ENCODE measurements around the gene LCN10. TPM values are rescaled to one million over a fixed set of nuclear protein-coding genes. Genes with fewer than 3 reads are reported as not detected.

Gene LCN10
- total RNA-seq, 2 experiments from 2014 or later, result not detected

GRCh38 chr9:136720898-136721338, 21.8 kb downstream of the LCN10 start:
- no peak for ATAC-seq (ENCODE audit: poor library complexity)
- Mint-ChIP-seq H3K4me1 (ENCODE audit: low read depth) (peaks cover 12% of the 10 kb centered on the region), H3K4me3 (no peak overlapping the region), H3K27me3 (peaks cover 2% of the 10 kb centered on the region), H3K27ac (peak overlapping the region; percentile 36), H3K9me3 (no peaks in the 10 kb centered on the region), H3K36me3 (ENCODE audit: low read depth) (peaks cover 37% of the 10 kb centered on the region)
- no peak overlapping the region for H3K27ac ChIP-seq (ENCODE audit: low read depth in 1 of 2, low read length in 2 of 2)
- intact Hi-C loops (cut with DNase I, micrococcal nuclease), result no loop called here
- H3K27me3 ChIP-seq (ENCODE audit: control insufficient read depth in 1 of 2, insufficient read depth in 2 of 2, low read length in 2 of 2), result no peaks in the 10 kb centered on the region
- H3K9me3 ChIP-seq (ENCODE audit: control insufficient read depth in 1 of 2, insufficient read depth in 1 of 2, low read length in 2 of 2), result no peaks in the 10 kb centered on the region
- no peak for DNase-seq
- TF ChIP-seq CTCF (IDR thresholded peaks at IDR 0.05), result no peak
- H3K4me3 ChIP-seq (ENCODE audit: low read length), result no peak overlapping the region
- ChIA-PET POLR2A (interaction anchor here (0.6 kb wide), 1 partner anchor 69 kb away, joined by 3 read pairs; no protein-coding TSS in a partner anchor), CTCF (no interaction called here)
- H3K4me1 ChIP-seq (ENCODE audit: insufficient read depth, low read length), result peaks cover 22% of the 10 kb centered on the region
- peaks cover 45% of the 10 kb centered on the region for H3K36me3 ChIP-seq (ENCODE audit: insufficient read depth, low read length)

- no peaks in the 10 kb centered on the region for H3K9me3 ChIP-seq (ENCODE audit: control insufficient read depth in 1 of 2, insufficient read depth in 1 of 2, low read length in 2 of 2)
- no peak for TF ChIP-seq CTCF (IDR thresholded peaks at IDR 0.05)
- peaks cover 16% of the 10 kb centered on the region for H3K4me1 ChIP-seq (ENCODE audit: insufficient read depth, low read length)
- peak in 1 of 14 experiments; percentile 22 for DNase-seq
- no peak overlapping the region for H3K27ac Mint-ChIP-seq
- ChIA-PET POLR2A (no interaction called here), CTCF (no interaction called here)
- peaks cover 7% of the 10 kb centered on the region for H3K27me3 Mint-ChIP-seq
- H3K36me3 Mint-ChIP-seq (ENCODE audit: low read depth), result peaks cover 32% of the 10 kb centered on the region
- H3K27me3 ChIP-seq (ENCODE audit: control insufficient read depth in 1 of 2, insufficient read depth in 2 of 2, low read length in 2 of 2), result no peaks in the 10 kb centered on the region
- H3K9me3 Mint-ChIP-seq, result no peaks in the 10 kb centered on the region
- intact Hi-C loops (cut with DNase I, micrococcal nuclease), result no loop called here
- ATAC-seq (ENCODE audit: poor library complexity), result no peak
- peaks cover 39% of the 10 kb centered on the region for H3K36me3 ChIP-seq (ENCODE audit: insufficient read depth, low read length)
- no peak overlapping the region for H3K27ac ChIP-seq (ENCODE audit: low read depth in 1 of 2, low read length in 2 of 2)
- no peak overlapping the region for H3K4me3 ChIP-seq (ENCODE audit: low read length)
- H3K4me3 Mint-ChIP-seq, result no peak overlapping the region
- H3K4me1 Mint-ChIP-seq (ENCODE audit: low read depth), result peaks cover 12% of the 10 kb centered on the region
Observed at GRCh38 chr9:136720251-136720897, 22.4 kb downstream of the LCN10 start.

GRCh38 chr9:136719195-136719880, 23.4 kb downstream of the LCN10 start:
- Histone ChIP-seq H3K27me3 (ENCODE audit: control insufficient read depth in 1 of 2, insufficient read depth in 2 of 2, low read length in 2 of 2) (peaks cover 2 to 6% of the 10 kb centered on the region in 2 experiments), H3K4me3 (ENCODE audit: low read length) (no peak overlapping the region), H3K4me1 (ENCODE audit: insufficient read depth, low read length) (peaks cover 10% of the 10 kb centered on the region), H3K36me3 (ENCODE audit: insufficient read depth, low read length) (peaks cover 29% of the 10 kb centered on the region), H3K9me3 (ENCODE audit: control insufficient read depth in 1 of 2, insufficient read depth in 1 of 2, low read length in 2 of 2) (peaks cover 0 to 4% of the 10 kb centered on the region in 2 experiments), H3K27ac (ENCODE audit: low read depth in 1 of 2, low read length in 2 of 2) (no peak overlapping the region)
- ChIA-PET POLR2A (no interaction called here), CTCF (no interaction called here)
- Mint-ChIP-seq H3K4me1 (ENCODE audit: low read depth) (peaks cover 9% of the 10 kb centered on the region), H3K27me3 (peaks cover 9% of the 10 kb centered on the region), H3K4me3 (no peak overlapping the region), H3K36me3 (ENCODE audit: low read depth) (peaks cover 22% of the 10 kb centered on the region), H3K9me3 (no peaks in the 10 kb centered on the region), H3K27ac (no peak overlapping the region)
- TF ChIP-seq CTCF (IDR thresholded peaks at IDR 0.05), result no peak
- DNase-seq, result peak in 3 of 14 experiments; percentile 31 to 64 (median 62)
- ATAC-seq (ENCODE audit: poor library complexity), result no peak
- intact Hi-C loops (cut with DNase I, micrococcal nuclease), result no loop called here

Data from CD4-positive, alpha-beta T cell (primary cell).